Neural progenitor cell (in vitro differentiated cells): ENCODE data around the gene PLA2G4E. TPM values are rescaled to one million over a fixed set of nuclear protein-coding genes. Genes with fewer than 3 reads are reported as not detected.

Source experiments
- DNase-seq: peaks from one replicate; pipeline ENCODE4 v3.0.0-alpha.2; 2016; ENCODE audit warnings: low spot score
- H2AFZ ChIP-seq: fragments of 200-600 bp; sonication (generic); replicated peaks from 2 replicates; pipeline ENCODE4 v1.6.1; 2016; ENCODE audit warnings: antibody characterized with exemption
- H3F3A ChIP-seq: fragments of 200-600 bp; sonication (generic); 2 replicates; pipeline ENCODE4 v1.6.1; 2016; ENCODE audit warnings: antibody characterized with exemption, low read depth
- H3K27ac ChIP-seq: fragments of 200-600 bp; sonication (generic); 2 replicates; pipeline ENCODE4 v1.5.1; 2016; ENCODE audit warnings: mild to moderate bottlenecking
- H3K27me3 ChIP-seq: fragments of 200-600 bp; sonication (generic); 2 replicates; pipeline ENCODE4 v1.6.1; 2016; ENCODE audit warnings: mild to moderate bottlenecking, moderate library complexity
- H3K36me3 ChIP-seq: fragments of 200-600 bp; sonication (generic); 2 replicates; pipeline ENCODE4 v1.5.1; 2016
- H3K4me1 ChIP-seq: fragments of 200-600 bp; sonication (generic); 2 replicates; pipeline ENCODE4 v1.6.1; 2016; ENCODE audit warnings: mixed run types
- H3K4me2 ChIP-seq: fragments of 200-600 bp; sonication (generic); 2 replicates; pipeline ENCODE4 v1.6.1; 2016
- H3K4me3 ChIP-seq: fragments of 200-600 bp; sonication (generic); 2 replicates; pipeline ENCODE4 v1.5.1; 2016
- H3K79me2 ChIP-seq: fragments of 200-600 bp; sonication (generic); 2 replicates; pipeline ENCODE4 v1.6.1; 2016; ENCODE audit warnings: low read depth
- H3K9ac ChIP-seq: fragments of 200-600 bp; sonication (generic); 2 replicates; pipeline ENCODE4 v1.6.1; 2016
- H3K9me3 ChIP-seq: fragments of 200-600 bp; sonication (generic); 2 replicates; pipeline ENCODE4 v1.5.1; 2016; ENCODE audit warnings: low read depth
- H4K20me1 ChIP-seq: fragments of 200-600 bp; sonication (generic); 2 replicates; pipeline ENCODE4 v1.6.1; 2016; ENCODE audit warnings: low read depth
- H3K27ac Mint-ChIP-seq: 3 replicates; pipeline ENCODE4 v1.8.0; 2021; ENCODE audit warnings: mixed read lengths
- H3K27me3 Mint-ChIP-seq: 2 replicates; pipeline ENCODE4 v1.8.0; 2022; ENCODE audit warnings: low read depth, mild to moderate bottlenecking, inconsistent platforms, moderate library complexity, mixed read lengths; ENCODE audit not compliant: insufficient read depth
- H3K36me3 Mint-ChIP-seq: 3 replicates; pipeline ENCODE4 v1.8.0; 2021; ENCODE audit warnings: mixed read lengths
- H3K4me1 Mint-ChIP-seq: 3 replicates; pipeline ENCODE4 v1.8.0; 2021; ENCODE audit warnings: mixed read lengths
- H3K4me3 Mint-ChIP-seq: 3 replicates; pipeline ENCODE4 v1.8.0; 2021; ENCODE audit warnings: mild to moderate bottlenecking, moderate library complexity, mixed read lengths
- H3K9me3 Mint-ChIP-seq: 3 replicates; pipeline ENCODE4 v1.8.0; 2020; ENCODE audit warnings: mixed read lengths
- EZH2 ChIP-seq: fragments of 200-600 bp; sonication (generic); IDR thresholded peaks from 2 replicates; pipeline ENCODE4 v1.6.1; 2017; ENCODE audit warnings: antibody characterized with exemption, mild to moderate bottlenecking, moderate library complexity
- EZH2phosphoT487 ChIP-seq: fragments of 200-600 bp; sonication (generic); IDR thresholded peaks from 2 replicates; pipeline ENCODE4 v1.6.1; 2017; ENCODE audit warnings: antibody characterized with exemption
- total RNA-seq: library from RNA; depleted of rRNA; stranded (reverse); fragments of >200 nt; gene quantifications from 2 replicates; pipeline ENCODE4 v1.2.3, GENCODE V29; 2015; ENCODE audit warnings: low replicate concordance
- TF ChIP-seq, protein P1 (sequence below): fragments of 200-600 bp; sonication (generic); IDR thresholded peaks from 2 replicates; pipeline ENCODE4 v1.5.1; 2017; ENCODE audit warnings: antibody characterized with exemption, mild to moderate bottlenecking

PLA2G4E gene
- total RNA-seq, 1 donor from 2014 or later = not detected

DNA sequence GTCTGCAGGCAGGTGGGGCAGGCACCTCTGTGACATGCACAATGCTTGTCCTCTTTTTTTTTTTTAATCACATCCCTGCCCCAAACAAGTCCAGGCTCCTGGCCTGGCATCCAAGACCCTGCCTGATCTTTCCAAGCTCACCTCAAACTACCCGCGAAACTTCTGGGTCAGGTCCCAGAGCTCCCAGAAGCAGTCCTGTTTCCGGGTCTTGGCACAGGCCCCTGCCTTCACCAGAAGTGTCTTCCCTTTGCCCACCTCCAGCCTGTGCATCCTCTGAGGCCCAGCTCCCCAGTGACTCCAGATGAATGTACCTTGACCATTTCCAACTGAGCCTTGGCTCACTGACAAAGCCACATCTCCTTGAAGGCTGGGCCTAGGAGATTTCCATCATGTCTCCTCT lies 23.0 kb downstream of the PLA2G4E start:
- Histone ChIP-seq H3F3A (no peaks in the 10 kb centered on the region), H2AFZ (no peak overlapping the region), H3K27me3 (no peaks in the 10 kb centered on the region), H3K9ac (no peak overlapping the region), H3K4me3 (no peak overlapping the region), H3K4me1 (no peaks in the 10 kb centered on the region), H4K20me1 (no peaks in the 10 kb centered on the region), H3K36me3 (no peaks in the 10 kb centered on the region), H3K79me2 (no peaks in the 10 kb centered on the region), H3K4me2 (no peak overlapping the region), H3K27ac (no peak overlapping the region), H3K9me3 (no peaks in the 10 kb centered on the region)
- H3K4me3 Mint-ChIP-seq = no peak overlapping the region
- DNase-seq = no peak
- H3K27ac Mint-ChIP-seq = no peak overlapping the region
- peaks cover 3% of the 10 kb centered on the region for H3K4me1 Mint-ChIP-seq
- peaks cover 10% of the 10 kb centered on the region for H3K27me3 Mint-ChIP-seq
- no peaks in the 10 kb centered on the region for H3K9me3 Mint-ChIP-seq
- TF ChIP-seq EZH2phosphoT487 (no peak), EZH2 (no peak)
- TF ChIP-seq, protein P1, sequence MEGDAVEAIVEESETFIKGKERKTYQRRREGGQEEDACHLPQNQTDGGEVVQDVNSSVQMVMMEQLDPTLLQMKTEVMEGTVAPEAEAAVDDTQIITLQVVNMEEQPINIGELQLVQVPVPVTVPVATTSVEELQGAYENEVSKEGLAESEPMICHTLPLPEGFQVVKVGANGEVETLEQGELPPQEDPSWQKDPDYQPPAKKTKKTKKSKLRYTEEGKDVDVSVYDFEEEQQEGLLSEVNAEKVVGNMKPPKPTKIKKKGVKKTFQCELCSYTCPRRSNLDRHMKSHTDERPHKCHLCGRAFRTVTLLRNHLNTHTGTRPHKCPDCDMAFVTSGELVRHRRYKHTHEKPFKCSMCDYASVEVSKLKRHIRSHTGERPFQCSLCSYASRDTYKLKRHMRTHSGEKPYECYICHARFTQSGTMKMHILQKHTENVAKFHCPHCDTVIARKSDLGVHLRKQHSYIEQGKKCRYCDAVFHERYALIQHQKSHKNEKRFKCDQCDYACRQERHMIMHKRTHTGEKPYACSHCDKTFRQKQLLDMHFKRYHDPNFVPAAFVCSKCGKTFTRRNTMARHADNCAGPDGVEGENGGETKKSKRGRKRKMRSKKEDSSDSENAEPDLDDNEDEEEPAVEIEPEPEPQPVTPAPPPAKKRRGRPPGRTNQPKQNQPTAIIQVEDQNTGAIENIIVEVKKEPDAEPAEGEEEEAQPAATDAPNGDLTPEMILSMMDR = no peak
- no peaks in the 10 kb centered on the region for H3K36me3 Mint-ChIP-seq

DNA sequence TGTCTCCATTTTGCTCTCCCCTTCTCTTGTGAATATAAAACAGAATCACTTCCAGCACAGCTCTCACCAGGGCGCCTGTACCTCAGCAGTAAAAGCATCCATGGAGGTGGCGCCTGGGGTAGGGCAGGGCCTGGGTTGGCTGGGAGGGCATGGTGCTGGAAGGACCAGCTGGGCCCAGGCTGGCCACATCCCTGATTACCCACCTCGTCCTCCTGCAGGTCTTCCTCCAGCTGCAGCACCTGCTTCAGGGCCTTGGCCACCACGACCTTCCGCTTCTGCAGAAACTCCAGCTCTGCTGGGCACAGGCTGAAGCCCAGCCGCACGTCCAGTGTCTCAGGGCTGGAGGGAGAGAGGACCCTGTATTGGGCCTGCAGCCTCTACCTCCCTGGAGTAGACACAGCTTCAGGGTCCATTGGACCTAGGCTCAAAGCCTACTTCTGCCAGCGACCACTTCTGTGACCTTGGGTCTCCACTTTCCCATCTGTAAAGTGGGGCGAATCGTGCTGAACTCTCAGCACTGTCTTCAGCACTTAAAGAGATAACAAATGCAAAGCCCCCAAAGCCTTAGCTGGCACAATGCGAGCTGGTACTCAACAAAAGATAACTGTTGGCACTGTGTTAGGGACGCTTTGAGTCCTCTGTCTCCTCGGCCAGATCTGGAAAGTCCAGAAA lies 23.8 kb downstream of the PLA2G4E start:
- peaks cover 10% of the 10 kb centered on the region for H3K27me3 Mint-ChIP-seq
- Histone ChIP-seq H3K27ac (no peak overlapping the region), H3K9me3 (no peaks in the 10 kb centered on the region), H3K9ac (no peak overlapping the region), H3F3A (no peaks in the 10 kb centered on the region), H3K4me3 (no peak overlapping the region), H4K20me1 (no peaks in the 10 kb centered on the region), H3K36me3 (no peaks in the 10 kb centered on the region), H3K4me1 (no peaks in the 10 kb centered on the region), H3K4me2 (no peak overlapping the region), H3K27me3 (no peaks in the 10 kb centered on the region), H3K79me2 (no peaks in the 10 kb centered on the region), H2AFZ (no peak overlapping the region)
- peaks cover 6% of the 10 kb centered on the region for H3K4me1 Mint-ChIP-seq
- peak overlapping the region; percentile 41 for H3K4me3 Mint-ChIP-seq
- DNase-seq = no peak
- no peak for TF ChIP-seq EZH2phosphoT487
- no peak for TF ChIP-seq EZH2
- TF ChIP-seq, protein P1 = no peak
- no peaks in the 10 kb centered on the region for H3K9me3 Mint-ChIP-seq
- no peak overlapping the region for H3K27ac Mint-ChIP-seq
- no peaks in the 10 kb centered on the region for H3K36me3 Mint-ChIP-seq

DNA sequence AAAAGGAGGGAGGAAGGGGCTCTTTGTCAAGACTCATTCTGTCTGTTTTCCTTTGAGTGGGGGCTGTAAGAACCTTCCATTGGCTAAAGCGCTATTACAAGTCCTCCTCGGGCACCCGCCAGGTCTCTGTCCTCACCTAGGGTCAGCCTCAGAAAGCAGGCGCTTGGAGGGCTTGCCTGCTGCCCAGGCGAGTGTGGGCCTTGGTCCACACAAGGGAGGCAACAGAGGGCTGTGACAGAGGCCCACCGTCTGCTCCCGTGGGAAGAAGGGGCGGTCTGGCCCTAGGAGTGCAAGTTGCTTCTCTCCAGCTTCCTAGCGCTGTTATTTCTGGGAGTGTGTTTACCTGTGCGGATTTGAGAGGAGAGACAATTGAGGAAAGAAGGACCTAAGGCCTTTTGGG lies 24.5 kb downstream of the PLA2G4E start:
- no peaks in the 10 kb centered on the region for H3K36me3 ChIP-seq
- H3K27ac Mint-ChIP-seq = no peak overlapping the region

More for the DNA sequence above, 24.5 kb downstream of the PLA2G4E start:
- Histone ChIP-seq H3K4me3 (no peak overlapping the region), H3F3A (no peaks in the 10 kb centered on the region), H3K27ac (no peak overlapping the region), H3K9ac (no peak overlapping the region), H2AFZ (no peak overlapping the region), H4K20me1 (no peaks in the 10 kb centered on the region), H3K9me3 (no peaks in the 10 kb centered on the region), H3K4me2 (no peak overlapping the region), H3K4me1 (no peaks in the 10 kb centered on the region), H3K79me2 (no peaks in the 10 kb centered on the region), H3K27me3 (no peaks in the 10 kb centered on the region)
- DNase-seq = no peak
- no peaks in the 10 kb centered on the region for H3K9me3 Mint-ChIP-seq
- no peaks in the 10 kb centered on the region for H3K36me3 Mint-ChIP-seq
- H3K4me3 Mint-ChIP-seq = peak overlapping the region; percentile 41
- TF ChIP-seq, protein P1 = no peak
- no peak for TF ChIP-seq EZH2
- no peak for TF ChIP-seq EZH2phosphoT487
- H3K27me3 Mint-ChIP-seq = peaks cover 10% of the 10 kb centered on the region
- H3K4me1 Mint-ChIP-seq = peaks cover 6% of the 10 kb centered on the region
